GM06990 (cell line): Measurements from ENCODE around the gene RIT2.

Experiments used
- DNase-seq: peaks from one replicate; pipeline ENCODE4 v3.0.0-alpha.2; 2011; ENCODE audit not compliant: insufficient read length; ENCODE audit errors: extremely low read depth
- H3K27me3 ChIP-seq: replicated peaks from 2 replicates; pipeline ENCODE4 v1.6.0; 2011; ENCODE audit warnings: low read length; ENCODE audit not compliant: control insufficient read depth, insufficient read depth
- H3K36me3 ChIP-seq: 2 replicates; pipeline ENCODE4 v1.5.1; 2011; ENCODE audit warnings: low read length; ENCODE audit not compliant: control insufficient read depth, insufficient read depth
- H3K4me3 ChIP-seq: replicated peaks from 2 replicates; pipeline ENCODE4 v1.5.1; 2011; ENCODE audit warnings: low read depth, mild to moderate bottlenecking, control low read depth, low read length
- TF ChIP-seq, protein P1 (sequence below): IDR thresholded peaks from 2 replicates; pipeline ENCODE4 v1.5.1; 2011; ENCODE audit warnings: low read length, control low read depth, mild to moderate bottlenecking, inconsistent platforms; ENCODE audit not compliant: insufficient read depth, poor library complexity, severe bottlenecking

The RIT2 gene

DNA sequence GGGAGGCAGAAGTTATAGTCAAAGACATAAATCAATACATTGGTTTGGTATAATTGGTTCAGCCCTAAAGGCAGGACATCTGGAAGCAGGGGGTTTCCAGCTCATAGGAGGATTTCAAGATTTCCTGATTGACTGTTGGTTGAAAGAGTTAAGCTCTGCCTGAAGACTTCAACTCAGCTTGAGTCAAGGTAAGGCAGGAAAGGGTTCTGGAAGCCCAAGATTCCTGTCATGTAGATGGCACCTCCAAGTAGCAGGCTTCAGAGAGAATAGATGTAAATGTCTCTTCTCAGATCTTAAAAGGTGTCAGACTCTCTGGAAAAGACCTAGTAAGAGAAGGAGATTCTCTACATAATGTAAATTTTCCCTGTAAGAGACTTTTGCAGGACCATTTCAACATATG, 335.3 kb downstream of the RIT2 start:
- TF ChIP-seq, protein P1, sequence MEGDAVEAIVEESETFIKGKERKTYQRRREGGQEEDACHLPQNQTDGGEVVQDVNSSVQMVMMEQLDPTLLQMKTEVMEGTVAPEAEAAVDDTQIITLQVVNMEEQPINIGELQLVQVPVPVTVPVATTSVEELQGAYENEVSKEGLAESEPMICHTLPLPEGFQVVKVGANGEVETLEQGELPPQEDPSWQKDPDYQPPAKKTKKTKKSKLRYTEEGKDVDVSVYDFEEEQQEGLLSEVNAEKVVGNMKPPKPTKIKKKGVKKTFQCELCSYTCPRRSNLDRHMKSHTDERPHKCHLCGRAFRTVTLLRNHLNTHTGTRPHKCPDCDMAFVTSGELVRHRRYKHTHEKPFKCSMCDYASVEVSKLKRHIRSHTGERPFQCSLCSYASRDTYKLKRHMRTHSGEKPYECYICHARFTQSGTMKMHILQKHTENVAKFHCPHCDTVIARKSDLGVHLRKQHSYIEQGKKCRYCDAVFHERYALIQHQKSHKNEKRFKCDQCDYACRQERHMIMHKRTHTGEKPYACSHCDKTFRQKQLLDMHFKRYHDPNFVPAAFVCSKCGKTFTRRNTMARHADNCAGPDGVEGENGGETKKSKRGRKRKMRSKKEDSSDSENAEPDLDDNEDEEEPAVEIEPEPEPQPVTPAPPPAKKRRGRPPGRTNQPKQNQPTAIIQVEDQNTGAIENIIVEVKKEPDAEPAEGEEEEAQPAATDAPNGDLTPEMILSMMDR: no peak
- no peaks in the 10 kb centered on the region for H3K36me3 ChIP-seq
- DNase-seq: no peak
- H3K4me3 ChIP-seq: no peak overlapping the region
- no peaks in the 10 kb centered on the region for H3K27me3 ChIP-seq

DNA sequence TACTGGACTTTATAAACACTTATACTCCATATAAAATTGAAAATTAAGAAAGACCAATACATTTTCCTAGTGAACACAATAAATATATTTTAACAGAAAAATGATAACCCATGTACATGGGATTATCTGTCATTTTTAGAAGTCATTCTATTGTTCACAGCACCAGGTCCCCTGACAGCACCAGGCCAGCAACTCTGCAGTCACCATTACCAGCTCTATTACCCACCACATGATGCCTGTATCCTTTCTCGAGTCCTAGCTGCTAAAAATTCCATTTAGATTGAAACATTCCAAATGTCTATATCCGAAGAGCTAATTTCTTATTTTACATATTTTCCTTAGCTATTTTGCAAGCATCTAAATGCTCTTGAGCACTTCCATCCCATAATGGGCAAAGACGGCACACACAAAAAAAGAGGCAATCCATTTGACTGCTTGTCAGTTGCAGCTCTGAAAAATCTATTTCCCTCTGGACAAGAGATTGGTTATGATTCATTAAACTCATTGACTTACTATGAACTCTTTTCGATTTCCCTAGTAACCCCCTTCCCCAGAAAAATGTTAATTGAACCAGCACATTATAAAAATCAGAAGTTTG, 336.9 kb downstream of the RIT2 start:
- Histone ChIP-seq H3K36me3 (no peaks in the 10 kb centered on the region), H3K4me3 (no peak overlapping the region), H3K27me3 (no peaks in the 10 kb centered on the region)
- TF ChIP-seq, protein P1: no peak
- no peak for DNase-seq

DNA sequence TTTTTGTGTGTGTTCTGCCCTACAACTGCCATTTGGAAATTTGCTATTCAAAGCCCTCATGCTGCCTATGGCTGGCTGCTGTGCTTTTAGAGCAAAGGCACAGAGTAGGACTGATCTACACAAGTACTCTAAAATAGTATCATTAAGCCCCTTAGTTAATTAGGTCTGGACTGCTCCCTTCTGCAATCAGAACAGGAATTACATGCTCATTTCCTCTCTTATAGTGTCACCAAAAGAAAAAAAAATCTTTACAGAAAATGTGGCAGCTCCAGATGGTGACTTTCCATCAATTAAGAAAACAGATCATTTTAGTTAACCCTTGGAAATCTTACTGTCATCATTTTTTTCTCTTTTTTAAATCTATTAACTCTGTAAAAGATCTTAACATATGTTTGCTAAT, 337.5 kb downstream of the RIT2 start:
- DNase-seq: no peak
- TF ChIP-seq, protein P1: no peak
- H3K36me3 ChIP-seq: no peaks in the 10 kb centered on the region
- H3K4me3 ChIP-seq: no peak overlapping the region
- no peaks in the 10 kb centered on the region for H3K27me3 ChIP-seq

DNA sequence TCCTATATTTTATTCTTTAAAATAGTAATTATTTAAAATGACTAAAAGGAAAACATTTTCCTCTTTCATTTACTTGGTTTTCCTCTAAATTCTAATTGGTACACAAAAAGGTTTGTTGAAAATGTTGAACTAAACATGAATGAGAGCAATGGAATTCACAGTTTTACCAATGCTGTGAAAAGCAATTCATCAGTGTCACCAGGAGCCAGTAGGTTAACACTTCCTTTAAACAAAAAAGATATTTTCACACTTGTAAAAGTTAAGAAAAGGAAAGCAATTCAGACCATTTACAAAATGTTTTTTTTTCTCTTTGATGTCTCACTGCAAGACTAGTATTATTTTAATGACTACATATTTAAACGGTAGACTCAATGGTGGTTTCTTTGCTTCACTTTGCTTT, 341.6 kb downstream of the RIT2 start:
- TF ChIP-seq, protein P1: no peak

GRCh38 chr18:42771936-42772335, 343.5 kb downstream of the RIT2 start:
- no peak overlapping the region for H3K4me3 ChIP-seq
- H3K27me3 ChIP-seq: no peaks in the 10 kb centered on the region
- no peak for DNase-seq
- TF ChIP-seq, protein P1: no peak
- H3K36me3 ChIP-seq: no peaks in the 10 kb centered on the region

More for the DNA sequence above, 341.6 kb downstream of the RIT2 start:
- DNase-seq: no peak
- no peaks in the 10 kb centered on the region for H3K27me3 ChIP-seq
- H3K4me3 ChIP-seq: no peak overlapping the region
- H3K36me3 ChIP-seq: no peaks in the 10 kb centered on the region

GRCh38 chr18:42765302-42765701, 350.2 kb downstream of the RIT2 start:
- no peak for DNase-seq
- H3K27me3 ChIP-seq: no peaks in the 10 kb centered on the region
- no peak overlapping the region for H3K4me3 ChIP-seq
- H3K36me3 ChIP-seq: no peaks in the 10 kb centered on the region
- TF ChIP-seq, protein P1: no peak
